HepG2 (cell line): ENCODE measurements around the gene ZNF440. TPM values are rescaled to one million over a fixed set of nuclear protein-coding genes. Genes with fewer than 3 reads are reported as not detected.
A peak's percentile ranks its signal among the peaks of the same experiment; 100 is the strongest.

Experiments
- CSRNP2 ChIP-seq: sonication (generic); formaldehyde crosslinking; conservative IDR thresholded peaks from 2 replicates; pipeline ENCODE4 v1.8.0; 2022; ENCODE audit warnings: low read depth, missing genetic modification reagents
- E2F1 ChIP-seq: sonication (generic); formaldehyde crosslinking; IDR thresholded peaks from 2 replicates; pipeline ENCODE4 v1.5.0; 2020; ENCODE audit warnings: missing genetic modification reagents
- EED ChIP-seq: sonication (generic); formaldehyde crosslinking; IDR thresholded peaks from 2 replicates; pipeline ENCODE4 v1.5.0; 2020; ENCODE audit warnings: mild to moderate bottlenecking, missing genetic modification reagents
- FOXA3 ChIP-seq: IDR thresholded peaks from 2 replicates; pipeline ENCODE4 v1.6.1; 2016; ENCODE audit warnings: missing genetic modification reagents, missing compliant biosample characterization
- GATAD1 ChIP-seq: IDR thresholded peaks from 2 replicates; pipeline ENCODE4 v1.6.1; 2016; ENCODE audit warnings: missing genetic modification reagents, missing compliant biosample characterization
- HDAC1 ChIP-seq: sonication (generic); formaldehyde crosslinking; IDR thresholded peaks from 2 replicates; pipeline ENCODE4 v1.5.1; 2020; ENCODE audit warnings: mild to moderate bottlenecking, missing genetic modification reagents
- HOMEZ ChIP-seq: IDR thresholded peaks from 2 replicates; pipeline ENCODE4 v1.6.1; 2016; ENCODE audit warnings: low read depth
- NBN ChIP-seq: fragments of 450-650 bp; conservative IDR thresholded peaks from 2 replicates; pipeline ENCODE4 v1.6.1; 2017
- NCOA2 ChIP-seq: sonication (generic); formaldehyde crosslinking; IDR thresholded peaks from 2 replicates; pipeline ENCODE4 v1.8.0; 2022; ENCODE audit warnings: inconsistent platforms
- NFATC3 ChIP-seq: sonication (generic); formaldehyde crosslinking; IDR thresholded peaks from 2 replicates; pipeline ENCODE4 v1.5.1; 2020; ENCODE audit warnings: mild to moderate bottlenecking, missing genetic modification reagents
- PAWR ChIP-seq: sonication (generic); formaldehyde crosslinking; IDR thresholded peaks from 2 replicates; pipeline ENCODE4 v1.4.0; 2020; ENCODE audit warnings: missing genetic modification reagents, mild to moderate bottlenecking, borderline replicate concordance
- PRDM4 ChIP-seq: sonication (generic); formaldehyde crosslinking; IDR thresholded peaks from 2 replicates; pipeline ENCODE4 v1.9.0; 2021; ENCODE audit warnings: missing genetic modification reagents, borderline replicate concordance
- RBM39 ChIP-seq: fragments of 200-400 bp; formaldehyde crosslinking; IDR thresholded peaks from one replicate; pipeline ENCODE4 v1.6.1; 2018; ENCODE audit warnings: antibody characterized with exemption, mild to moderate bottlenecking, low read depth, low read length; ENCODE audit not compliant: poor library complexity, severe bottlenecking
- SMAD9 ChIP-seq: sonication (generic); formaldehyde crosslinking; IDR thresholded peaks from 2 replicates; pipeline ENCODE4 v1.5.1; 2020; ENCODE audit warnings: mild to moderate bottlenecking, missing genetic modification reagents
- ZKSCAN8 ChIP-seq: IDR thresholded peaks from 2 replicates; pipeline ENCODE4 v1.6.1; 2016; ENCODE audit warnings: borderline replicate concordance, missing genetic modification reagents, missing compliant biosample characterization
- ZMYM4 ChIP-seq: sonication (generic); formaldehyde crosslinking; IDR thresholded peaks from 2 replicates; pipeline ENCODE4 v1.8.1; 2023; ENCODE audit warnings: mild to moderate bottlenecking, missing genetic modification reagents
- ZNF317 ChIP-seq: sonication (generic); formaldehyde crosslinking; IDR thresholded peaks from 2 replicates; pipeline ENCODE4 v1.5.0; 2020; ENCODE audit warnings: mild to moderate bottlenecking, missing genetic modification reagents
- ZNF616 ChIP-seq: sonication (generic); formaldehyde crosslinking; IDR thresholded peaks from 2 replicates; pipeline ENCODE4 v1.5.0; 2020; ENCODE audit warnings: low read depth, mild to moderate bottlenecking, missing genetic modification reagents
- ZNF724P ChIP-seq: sonication (generic); formaldehyde crosslinking; IDR thresholded peaks from 2 replicates; pipeline ENCODE4 v1.8.0; 2022; ENCODE audit warnings: missing genetic modification reagents, borderline replicate concordance
- ZSCAN5A ChIP-seq: sonication (generic); formaldehyde crosslinking; IDR thresholded peaks from 2 replicates; pipeline ENCODE4 v1.8.0; 2022; ENCODE audit warnings: mild to moderate bottlenecking, missing genetic modification reagents, borderline replicate concordance
- polyA plus RNA-seq, 8 experiments: library from polyadenylated mRNA; depleted of rRNA in 3 of 8; stranded (reverse) in 7 of 8; unstranded in 1 of 8; fragments of >200 nt; fragmentation: Illumina TruSeq in 4 of 8; extraction: Trizol in 4 of 8; gene quantifications; 2 replicates each; pipeline versions ENCODE4 v1.2.1 to v1.2.3, GENCODE V29; 2011 to 2016; ENCODE audit warnings: low read depth in 4 of 8, missing spikeins in 1 of 8, mixed read lengths in 1 of 8; ENCODE audit not compliant: insufficient read depth in 1 of 8
- total RNA-seq, 5 experiments: library from RNA; depleted of rRNA; stranded (reverse); fragments of >200 nt; fragmentation: Illumina TruSeq; extraction: Trizol; gene quantifications; 2 replicates each; pipeline ENCODE4 v1.2.3, GENCODE V29; 2016; ENCODE audit warnings: low read depth in 1 of 5
- TF ChIP-seq, protein P1 (sequence below): IDR thresholded peaks from 2 replicates; pipeline ENCODE4 v1.6.1; 2016; ENCODE audit warnings: missing genetic modification reagents, missing compliant biosample characterization

Gene ZNF440
- total and polyA plus RNA-seq, 2 of the 13 experiments (the other 11 are each of a cell fraction or from before 2014, with no cell fraction given) = 2.7 to 12.4 TPM

GRCh38 chr19:11814029-11814699 lies at the start of gene ZNF440 (continued):
- TF ChIP-seq PRDM4 (CRISPR knock-in tag) (no peak), HOMEZ (0 out of 2 replicates have a peak, but pooled peaks have one; percentile 10), PAWR (CRISPR knock-in tag) (no peak), ZNF724P (CRISPR knock-in tag) (0 out of 2 replicates have a peak, but pooled peaks have one; percentile 28), RBM39 (peak; percentile 79), ZNF317 (0 out of 2 replicates have a peak, but pooled peaks have one; percentile 68), SMAD9 (CRISPR knock-in tag) (no peak), NCOA2 (CRISPR knock-in tag) (no peak), FOXA3 (peak; percentile 50; the same call in 1 of the 2 replicates), EED (0 out of 2 replicates have a peak, but pooled peaks have one; percentile 69), NBN (no peak), ZMYM4 (CRISPR knock-in tag) (peak; percentile 87), ZSCAN5A (CRISPR knock-in tag) (no peak), ZKSCAN8 (0 out of 2 replicates have a peak, but pooled peaks have one; percentile 39), HDAC1 (CRISPR knock-in tag) (peak; percentile 70), GATAD1 (CRISPR knock-in tag) (0 out of 2 replicates have a peak, but pooled peaks have one; percentile 46), NFATC3 (CRISPR knock-in tag) (0 out of 2 replicates have a peak, but pooled peaks have one; percentile 60), ZNF616 (CRISPR knock-in tag) (no peak), E2F1 (CRISPR knock-in tag) (no peak), CSRNP2 (CRISPR knock-in tag) (no peak)
- TF ChIP-seq, protein P1, sequence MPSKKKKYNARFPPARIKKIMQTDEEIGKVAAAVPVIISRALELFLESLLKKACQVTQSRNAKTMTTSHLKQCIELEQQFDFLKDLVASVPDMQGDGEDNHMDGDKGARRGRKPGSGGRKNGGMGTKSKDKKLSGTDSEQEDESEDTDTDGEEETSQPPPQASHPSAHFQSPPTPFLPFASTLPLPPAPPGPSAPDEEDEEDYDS (CRISPR knock-in tag) = peak; percentile 96
